ENCODE results near the gene KLKB1.
"Not testable (repeated sequence)": the region's sequence is repeated elsewhere in the genome, so short reads cannot be mapped to it uniquely, and the experiment has no call there.

Gene KLKB1

DNA sequence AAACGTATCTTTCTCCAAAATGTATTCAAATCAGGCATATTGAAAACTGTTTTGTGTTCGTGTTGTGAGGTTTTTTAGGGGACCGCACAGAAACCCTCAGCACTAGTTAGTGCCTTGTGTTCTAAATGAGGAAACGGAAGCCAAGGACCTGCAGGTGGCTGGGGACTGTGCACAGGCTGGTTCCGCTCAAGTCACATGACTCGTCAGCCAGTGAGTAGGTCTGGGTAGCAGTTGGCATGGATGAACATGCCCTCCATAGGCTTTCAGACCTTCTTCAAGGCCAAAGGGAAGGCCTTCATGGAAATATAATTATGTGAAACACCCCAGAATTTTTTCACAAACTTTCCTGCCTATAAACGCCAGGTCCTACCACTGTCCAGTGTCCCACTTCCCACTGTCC is 37.4 kb downstream of the KLKB1 start:
- no peak overlapping the region for H2AFZ ChIP-seq (ENCODE audit: low read length)
- no peaks in the 10 kb centered on the region for H3F3A ChIP-seq (ENCODE audit: insufficient read depth, low read length)
- no peak overlapping the region for H3K4me3 ChIP-seq (ENCODE audit: low read length)
- H3K4me2 ChIP-seq (ENCODE audit: low read depth, low read length), result no peak overlapping the region
- H3K9me3 ChIP-seq (replicated peaks; ENCODE audit: insufficient read depth, low read length), result no peaks in the 10 kb centered on the region
- no peaks in the 10 kb centered on the region for H3K27me3 ChIP-seq (replicated peaks; ENCODE audit: insufficient read depth, low read length)
- H3K36me3 ChIP-seq (replicated peaks; ENCODE audit: insufficient read depth, low read length), result no peaks in the 10 kb centered on the region
- DNase-seq, result no peak
- no peaks in the 10 kb centered on the region for H3K79me2 ChIP-seq (ENCODE audit: low read length)
- H3K9me2 ChIP-seq (replicated peaks; ENCODE audit: insufficient read depth, low read length), result no peaks in the 10 kb centered on the region
- H4K20me1 ChIP-seq (ENCODE audit: insufficient read depth, low read length), result no peaks in the 10 kb centered on the region
- TF ChIP-seq EZH2phosphoT487 (IDR thresholded peaks at IDR 0.05; ENCODE audit: low read length) (no peak), EZH2 (optimal IDR thresholded peaks at IDR 0.05; ENCODE audit: low read depth, low read length) (no peak)
- TF ChIP-seq, protein P1, sequence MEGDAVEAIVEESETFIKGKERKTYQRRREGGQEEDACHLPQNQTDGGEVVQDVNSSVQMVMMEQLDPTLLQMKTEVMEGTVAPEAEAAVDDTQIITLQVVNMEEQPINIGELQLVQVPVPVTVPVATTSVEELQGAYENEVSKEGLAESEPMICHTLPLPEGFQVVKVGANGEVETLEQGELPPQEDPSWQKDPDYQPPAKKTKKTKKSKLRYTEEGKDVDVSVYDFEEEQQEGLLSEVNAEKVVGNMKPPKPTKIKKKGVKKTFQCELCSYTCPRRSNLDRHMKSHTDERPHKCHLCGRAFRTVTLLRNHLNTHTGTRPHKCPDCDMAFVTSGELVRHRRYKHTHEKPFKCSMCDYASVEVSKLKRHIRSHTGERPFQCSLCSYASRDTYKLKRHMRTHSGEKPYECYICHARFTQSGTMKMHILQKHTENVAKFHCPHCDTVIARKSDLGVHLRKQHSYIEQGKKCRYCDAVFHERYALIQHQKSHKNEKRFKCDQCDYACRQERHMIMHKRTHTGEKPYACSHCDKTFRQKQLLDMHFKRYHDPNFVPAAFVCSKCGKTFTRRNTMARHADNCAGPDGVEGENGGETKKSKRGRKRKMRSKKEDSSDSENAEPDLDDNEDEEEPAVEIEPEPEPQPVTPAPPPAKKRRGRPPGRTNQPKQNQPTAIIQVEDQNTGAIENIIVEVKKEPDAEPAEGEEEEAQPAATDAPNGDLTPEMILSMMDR (IDR thresholded peaks at IDR 0.05; ENCODE audit: low read length), result no peak
- H3K4me1 ChIP-seq (ENCODE audit: low read length), result no peaks in the 10 kb centered on the region
- no peak overlapping the region for H3K9ac ChIP-seq (ENCODE audit: low read length)
- no peak overlapping the region for H3K27ac ChIP-seq (ENCODE audit: low read length)

DNA sequence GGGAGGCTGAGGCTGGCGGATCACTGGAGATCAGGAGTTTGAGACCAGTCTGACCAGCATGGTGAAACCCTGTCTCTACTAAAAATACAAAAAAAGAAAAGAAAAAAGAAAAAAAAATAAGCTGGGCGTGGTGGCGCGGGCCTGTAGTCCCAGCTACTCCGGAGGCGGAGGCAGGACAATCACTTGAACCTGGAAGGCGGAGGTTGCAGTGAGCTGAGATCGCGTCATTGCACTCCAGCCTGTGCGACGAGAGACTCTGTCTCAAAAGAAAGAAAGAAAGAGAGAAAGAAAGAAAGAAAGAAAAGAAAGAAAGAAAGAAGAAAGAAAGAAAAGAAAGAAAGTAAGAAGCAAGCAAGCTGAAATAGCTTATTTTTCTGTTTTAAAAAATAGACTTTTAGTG is 37.9 kb downstream of the KLKB1 start:
- not testable (repeated sequence) for H3K4me1 ChIP-seq (ENCODE audit: low read length); H3K27me3 ChIP-seq (replicated peaks; ENCODE audit: insufficient read depth, low read length); H3K36me3 ChIP-seq (replicated peaks; ENCODE audit: insufficient read depth, low read length); H4K20me1 ChIP-seq (ENCODE audit: insufficient read depth, low read length); H3K4me2 ChIP-seq (ENCODE audit: low read depth, low read length); H3F3A ChIP-seq (ENCODE audit: insufficient read depth, low read length); H3K4me3 ChIP-seq (ENCODE audit: low read length); DNase-seq; H3K27ac ChIP-seq (ENCODE audit: low read length); H3K9ac ChIP-seq (ENCODE audit: low read length); H3K9me3 ChIP-seq (replicated peaks; ENCODE audit: insufficient read depth, low read length); H3K9me2 ChIP-seq (replicated peaks; ENCODE audit: insufficient read depth, low read length); H3K79me2 ChIP-seq (ENCODE audit: low read length); H2AFZ ChIP-seq (ENCODE audit: low read length)

DNA sequence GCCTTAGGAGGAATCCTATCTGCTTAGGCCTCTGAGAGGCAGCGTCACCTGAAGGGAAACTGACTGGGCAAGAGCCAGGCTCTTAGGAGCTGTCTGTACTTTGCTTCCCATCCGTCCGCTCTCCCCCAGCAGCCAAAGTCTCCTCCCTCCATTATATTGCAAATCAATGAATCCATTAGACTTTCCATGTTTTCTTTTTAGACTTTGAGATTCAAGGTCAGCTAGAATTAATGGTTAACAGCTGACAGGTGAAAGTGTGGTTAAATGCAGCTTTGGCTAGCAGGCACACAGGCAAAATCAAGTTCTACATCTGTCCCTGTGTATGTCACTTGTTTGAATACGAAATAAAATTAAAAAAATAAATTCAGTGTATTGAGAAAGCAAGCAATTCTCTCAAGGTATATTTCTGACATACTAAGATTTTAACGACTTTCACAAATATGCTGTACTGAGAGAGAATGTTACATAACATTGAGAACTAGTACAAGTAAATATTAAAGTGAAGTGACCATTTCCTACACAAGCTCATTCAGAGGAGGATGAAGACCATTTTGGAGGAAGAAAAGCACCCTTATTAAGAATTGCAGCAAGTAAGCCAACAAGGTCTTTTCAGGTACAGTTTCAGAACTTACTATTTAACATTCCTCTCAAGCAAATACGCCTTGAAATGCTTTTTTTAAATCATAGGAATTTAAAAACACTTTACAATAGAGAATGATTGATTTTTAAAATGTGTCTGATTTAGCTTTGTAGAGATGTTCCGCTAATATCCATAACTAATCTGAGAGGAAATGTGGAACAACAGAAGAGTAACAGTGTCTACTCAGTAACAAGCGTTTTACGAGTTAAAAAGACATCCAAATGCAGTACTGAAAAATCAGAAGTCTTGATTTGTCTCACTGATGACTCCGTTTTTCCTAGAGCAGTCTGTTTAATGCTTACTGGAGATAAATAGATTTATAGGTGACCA is 38.7 kb downstream of the KLKB1 start, which contains the start of gene F11:
Gene F11, plus strand, starts transcription at position 507 of the 970 bp plus-strand sequence. CDS start 948 bp downstream, outside the sequence.
- Histone ChIP-seq H3K9me2 (replicated peaks; ENCODE audit: insufficient read depth, low read length) (no peaks in the 10 kb centered on the region), H3K4me2 (ENCODE audit: low read depth, low read length) (no peak within 1 kb of the TSS), H3K27me3 (replicated peaks; ENCODE audit: insufficient read depth, low read length) (no peaks in the 10 kb centered on the region), H3F3A (ENCODE audit: insufficient read depth, low read length) (no peaks in the 10 kb centered on the region), H3K27ac (ENCODE audit: low read length) (no peak within 1 kb of the TSS), H3K4me1 (ENCODE audit: low read length) (no peaks in the 10 kb centered on the region), H3K9ac (ENCODE audit: low read length) (no peak within 1 kb of the TSS), H4K20me1 (ENCODE audit: insufficient read depth, low read length) (no peaks in the 10 kb centered on the region), H3K9me3 (replicated peaks; ENCODE audit: insufficient read depth, low read length) (no peaks in the 10 kb centered on the region), H3K79me2 (ENCODE audit: low read length) (no peaks in the 10 kb centered on the region), H3K36me3 (replicated peaks; ENCODE audit: insufficient read depth, low read length) (no peaks in the 10 kb centered on the region), H2AFZ (ENCODE audit: low read length) (no peak within 1 kb of the TSS), H3K4me3 (ENCODE audit: low read length) (no peak within 1 kb of the TSS)
- DNase-seq, result no peak
- TF ChIP-seq EZH2phosphoT487 (IDR thresholded peaks at IDR 0.05; ENCODE audit: low read length), result no peak
- no peak for TF ChIP-seq EZH2 (optimal IDR thresholded peaks at IDR 0.05; ENCODE audit: low read depth, low read length)
- TF ChIP-seq, protein P1 (IDR thresholded peaks at IDR 0.05; ENCODE audit: low read length), result no peak
